ENCODE measurements around the gene SLC13A1.
"Not testable (repeated sequence)": the region's sequence is repeated elsewhere in the genome, so short reads cannot be mapped to it uniquely, and the experiment has no call there.

SLC13A1 gene

GRCh38 chr7:123199883-123200282 lies at the start of gene SLC13A1:
SLC13A1 (minus strand) TSS chr7:123199969; CDS start chr7:123199946, 23 bp downstream.
- no peak for DNase-seq

GRCh38 chr7:123244768-123245167 lies 45.0 kb upstream of the SLC13A1 start:
- no peak for DNase-seq

- no peak for DNase-seq
Measured at GRCh38 chr7:123242467-123243092, 42.8 kb upstream of the SLC13A1 start.

- no peak for DNase-seq
Measured at GRCh38 chr7:123241809-123242208, 42.0 kb upstream of the SLC13A1 start.

- DNase-seq, result no peak
Measured at GRCh38 chr7:123231021-123232000, 31.5 kb upstream of the SLC13A1 start.

- DNase-seq, result no peak
Measured at GRCh38 chr7:123230603-123231002, 30.8 kb upstream of the SLC13A1 start.

GRCh38 chr7:123230147-123230546 lies 30.4 kb upstream of the SLC13A1 start:
- DNase-seq, result no peak

GRCh38 chr7:123229426-123229825 lies 29.7 kb upstream of the SLC13A1 start:
- no peak for DNase-seq

GRCh38 chr7:123227666-123228065 lies 27.9 kb upstream of the SLC13A1 start:
- DNase-seq, result not testable (repeated sequence)

GRCh38 chr7:123220396-123220795 lies 20.6 kb upstream of the SLC13A1 start:
- no peak for DNase-seq

- no peak for DNase-seq
Measured at GRCh38 chr7:123218866-123219265, 19.1 kb upstream of the SLC13A1 start.

GRCh38 chr7:123216825-123217224 lies 17.1 kb upstream of the SLC13A1 start:
- DNase-seq, result no peak

- DNase-seq, result no peak
Measured at GRCh38 chr7:123215350-123215749, 15.6 kb upstream of the SLC13A1 start.

- DNase-seq, result no peak
Measured at GRCh38 chr7:123211545-123211944, 11.8 kb upstream of the SLC13A1 start.

GRCh38 chr7:123210986-123211385 lies 11.2 kb upstream of the SLC13A1 start:
- no peak for DNase-seq

- no peak for DNase-seq
Measured at GRCh38 chr7:123209786-123210185, 10.0 kb upstream of the SLC13A1 start.

- DNase-seq, result no peak
Measured at GRCh38 chr7:123208793-123209192, 9.0 kb upstream of the SLC13A1 start.

GRCh38 chr7:123204206-123204835 lies 4.6 kb upstream of the SLC13A1 start:
- DNase-seq, result no peak

- DNase-seq, result no peak
Measured at GRCh38 chr7:123201901-123202300, 2.1 kb upstream of the SLC13A1 start.

GRCh38 chr7:123198668-123199652 lies 809 bp downstream of the SLC13A1 start:
- no peak for DNase-seq

- no peak for DNase-seq
Measured at GRCh38 chr7:123198111-123198510, 1.7 kb downstream of the SLC13A1 start.

GRCh38 chr7:123193235-123193634 lies 6.5 kb downstream of the SLC13A1 start:
- no peak for DNase-seq
